ENCODE results near the gene HTR1B. TPM values are rescaled to one million over a fixed set of nuclear protein-coding genes. Genes with fewer than 3 reads are reported as not detected.

HTR1B gene
- total RNA-seq, 1 donor from 2014 or later = 1.2 TPM

- H3K4me2 ChIP-seq (ENCODE audit: low read length) = peak overlapping the region; percentile 99
- H3K9ac ChIP-seq (ENCODE audit: low read length) = peak overlapping the region; percentile 77
- Mint-ChIP-seq H3K4me1 (ENCODE audit: low read depth, unreplicated experiment) (peaks cover 12% of the 10 kb centered on the region), H3K36me3 (ENCODE audit: low read depth, unreplicated experiment) (no peaks in the 10 kb centered on the region), H3K27ac (ENCODE audit: unreplicated experiment) (no peak overlapping the region), H3K4me3 (ENCODE audit: unreplicated experiment) (peak overlapping the region; percentile 87), H3K9me3 (ENCODE audit: unreplicated experiment) (no peaks in the 10 kb centered on the region), H3K27me3 (ENCODE audit: low read depth, unreplicated experiment) (peaks cover 42% of the 10 kb centered on the region)
- H3K27ac ChIP-seq (ENCODE audit: low read depth, low read length) = peak overlapping the region; percentile 40
- H3K36me3 ChIP-seq (ENCODE audit: insufficient read depth, low read length) = no peaks in the 10 kb centered on the region
- peak overlapping the region; percentile 84 for H3K4me3 ChIP-seq (ENCODE audit: insufficient read depth, low read depth, low read length)
- peak overlapping the region; percentile 94 for H2AFZ ChIP-seq (ENCODE audit: low read depth, low read length)
- no peaks in the 10 kb centered on the region for H4K20me1 ChIP-seq (ENCODE audit: insufficient read depth, low read length)
- FAIRE-seq = no peak
- peak; percentile 30 for DNase-seq (ENCODE audit: low read depth)
- TF ChIP-seq CTCF (IDR thresholded peaks at IDR 0.05; ENCODE audit: insufficient read depth, low read depth, low read length) (peak; percentile 49), EZH2 (IDR thresholded peaks at IDR 0.05; ENCODE audit: insufficient read depth, low read length) (peak; percentile 61)
- H3K79me2 ChIP-seq (ENCODE audit: insufficient read depth, low read length) = peaks cover 22% of the 10 kb centered on the region
- no peaks in the 10 kb centered on the region for H3K9me3 ChIP-seq (ENCODE audit: insufficient read depth, low read depth, low read length)
- H3K27me3 ChIP-seq (ENCODE audit: insufficient read depth, low read length) = no peaks in the 10 kb centered on the region
- peaks cover 24% of the 10 kb centered on the region for H3K4me1 ChIP-seq (ENCODE audit: insufficient read depth, low read length)
These were observed 658 bp downstream of the HTR1B start for GRCh38 chr6:77462359-77463307.

GRCh38 chr6:77461796-77462195 lies 1.5 kb downstream of the HTR1B start:
- Histone ChIP-seq H3K27ac (ENCODE audit: low read depth, low read length) (peak overlapping the region; percentile 6), H2AFZ (ENCODE audit: low read depth, low read length) (peak overlapping the region; percentile 94), H3K9me3 (ENCODE audit: insufficient read depth, low read depth, low read length) (no peaks in the 10 kb centered on the region), H4K20me1 (ENCODE audit: insufficient read depth, low read length) (no peaks in the 10 kb centered on the region), H3K9ac (ENCODE audit: low read length) (peak overlapping the region; percentile 77), H3K4me2 (ENCODE audit: low read length) (peak overlapping the region; percentile 99), H3K36me3 (ENCODE audit: insufficient read depth, low read length) (no peaks in the 10 kb centered on the region), H3K79me2 (ENCODE audit: insufficient read depth, low read length) (peaks cover 22% of the 10 kb centered on the region), H3K27me3 (ENCODE audit: insufficient read depth, low read length) (no peaks in the 10 kb centered on the region), H3K4me1 (ENCODE audit: insufficient read depth, low read length) (peaks cover 26% of the 10 kb centered on the region), H3K4me3 (ENCODE audit: insufficient read depth, low read depth, low read length) (peak overlapping the region; percentile 84)
- no peak overlapping the region for H3K27ac Mint-ChIP-seq (ENCODE audit: unreplicated experiment)
- H3K27me3 Mint-ChIP-seq (ENCODE audit: low read depth, unreplicated experiment) = peaks cover 37% of the 10 kb centered on the region
- H3K36me3 Mint-ChIP-seq (ENCODE audit: low read depth, unreplicated experiment) = no peaks in the 10 kb centered on the region
- peaks cover 20% of the 10 kb centered on the region for H3K4me1 Mint-ChIP-seq (ENCODE audit: low read depth, unreplicated experiment)
- no peak for TF ChIP-seq EZH2 (IDR thresholded peaks at IDR 0.05; ENCODE audit: insufficient read depth, low read length)
- no peak for TF ChIP-seq CTCF (IDR thresholded peaks at IDR 0.05; ENCODE audit: insufficient read depth, low read depth, low read length)
- H3K4me3 Mint-ChIP-seq (ENCODE audit: unreplicated experiment) = peak overlapping the region; percentile 87
- no peak for FAIRE-seq
- no peak for DNase-seq (ENCODE audit: low read depth)
- H3K9me3 Mint-ChIP-seq (ENCODE audit: unreplicated experiment) = no peaks in the 10 kb centered on the region

GRCh38 chr6:77458421-77458820 lies 4.9 kb downstream of the HTR1B start:
- peaks cover 22% of the 10 kb centered on the region for H3K79me2 ChIP-seq (ENCODE audit: insufficient read depth, low read length)
- H2AFZ ChIP-seq (ENCODE audit: low read depth, low read length) = peak overlapping the region; percentile 3
- H3K27ac ChIP-seq (ENCODE audit: low read depth, low read length) = no peak overlapping the region
- TF ChIP-seq CTCF (IDR thresholded peaks at IDR 0.05; ENCODE audit: insufficient read depth, low read depth, low read length) (no peak), EZH2 (IDR thresholded peaks at IDR 0.05; ENCODE audit: insufficient read depth, low read length) (no peak)
- H3K4me3 ChIP-seq (ENCODE audit: insufficient read depth, low read depth, low read length) = no peak overlapping the region
- peaks cover 20% of the 10 kb centered on the region for H3K27me3 Mint-ChIP-seq (ENCODE audit: low read depth, unreplicated experiment)
- DNase-seq (ENCODE audit: low read depth) = no peak
- H3K4me1 Mint-ChIP-seq (ENCODE audit: low read depth, unreplicated experiment) = peaks cover 30% of the 10 kb centered on the region
- H3K9me3 ChIP-seq (ENCODE audit: insufficient read depth, low read depth, low read length) = no peaks in the 10 kb centered on the region
- peaks cover 28% of the 10 kb centered on the region for H3K4me1 ChIP-seq (ENCODE audit: insufficient read depth, low read length)
- H3K36me3 ChIP-seq (ENCODE audit: insufficient read depth, low read length) = no peaks in the 10 kb centered on the region
- no peak overlapping the region for H3K4me2 ChIP-seq (ENCODE audit: low read length)
- H4K20me1 ChIP-seq (ENCODE audit: insufficient read depth, low read length) = no peaks in the 10 kb centered on the region
- no peak for FAIRE-seq
- H3K27me3 ChIP-seq (ENCODE audit: insufficient read depth, low read length) = no peaks in the 10 kb centered on the region
- H3K9ac ChIP-seq (ENCODE audit: low read length) = no peak overlapping the region
- no peak overlapping the region for H3K4me3 Mint-ChIP-seq (ENCODE audit: unreplicated experiment)
- H3K27ac Mint-ChIP-seq (ENCODE audit: unreplicated experiment) = no peak overlapping the region
- no peaks in the 10 kb centered on the region for H3K9me3 Mint-ChIP-seq (ENCODE audit: unreplicated experiment)
- H3K36me3 Mint-ChIP-seq (ENCODE audit: low read depth, unreplicated experiment) = no peaks in the 10 kb centered on the region
